GM12878 (cell line): ENCODE data around the gene BCL2L12. TPM values are rescaled to one million over a fixed set of nuclear protein-coding genes. Genes with fewer than 3 reads are reported as not detected.

Source experiments
- ATAC-seq: fragments of 200-7000 bp; cut with Tn5 transposase; 3 replicates; pipeline ENCODE4 v1.9.1; 2020; ENCODE audit warnings: mild to moderate bottlenecking, moderate library complexity
- BruUV-seq: library from RNA; stranded (reverse); fragments of 400-500 nt; replicated peaks from 2 replicates; lab custom pipeline; 2021; lab: Mats Ljungman, UMichigan
- CTCF ChIA-PET: fragments of 300-600 bp; sonication (Branson Sonifier 250); formaldehyde crosslinking; extraction: SDS; loops from one replicate; lab custom pipeline; 2021; ENCODE audit warnings: inconsistent platforms; lab: Yijun Ruan, JAX
- POLR2A ChIA-PET: fragments of 350-600 bp; formaldehyde crosslinking; extraction: SDS; loops from one replicate; lab custom pipeline; 2021; ENCODE audit warnings: inconsistent platforms; lab: Charles Lee
- RAD21 ChIA-PET: fragments of 300-600 bp; sonication (Branson Sonifier 250); formaldehyde crosslinking; loops from one replicate; lab custom pipeline; 2023; ENCODE audit warnings: antibody characterized with exemption; ENCODE audit not compliant: unreplicated experiment; lab: Charles Lee
- SMC1A ChIA-PET: fragments of 300-600 bp; sonication (Branson Sonifier 250); formaldehyde crosslinking; loops from one replicate; lab custom pipeline; 2023; ENCODE audit not compliant: unreplicated experiment, uncharacterized antibody; lab: Charles Lee
- DNase-seq: peaks from one replicate; pipeline ENCODE4 v3.0.0-alpha.2; 2011; ENCODE audit warnings: low read depth, low spot score
- FAIRE-seq: peaks from 3 replicates; lab custom pipeline; 2011; peaks lifted over from hg19 to GRCh38; lab: Jason Lieb, UNC
- H2AFZ ChIP-seq: 2 replicates; pipeline ENCODE4 v1.6.0; 2011; ENCODE audit warnings: low read depth, low read length, control low read depth; ENCODE audit not compliant: control insufficient read depth
- H3K27ac ChIP-seq: 2 replicates; pipeline ENCODE4 v1.5.1; 2011; ENCODE audit warnings: control low read depth; ENCODE audit not compliant: control insufficient read depth, insufficient read depth
- H3K27me3 ChIP-seq, 2 experiments: replicated peaks in 1 of 2; 2 replicates each; pipeline versions ENCODE4 v1.6.0 to v1.6.1; 2011; ENCODE audit warnings: low read length in 1 of 2; ENCODE audit not compliant: control insufficient read depth in 2 of 2, insufficient read depth in 2 of 2
- H3K36me3 ChIP-seq, 2 experiments: 2 replicates each; pipeline ENCODE4 v1.5.1; 2011; ENCODE audit warnings: low read length in 1 of 2; ENCODE audit not compliant: control insufficient read depth in 2 of 2, insufficient read depth in 2 of 2
- H3K4me1 ChIP-seq: 2 replicates; pipeline ENCODE4 v1.6.1; 2011; ENCODE audit warnings: mild to moderate bottlenecking, low read length, moderate library complexity, mixed read lengths; ENCODE audit not compliant: control insufficient read depth, insufficient read depth
- H3K4me2 ChIP-seq: 2 replicates; pipeline ENCODE4 v1.6.0; 2011; ENCODE audit warnings: control low read depth; ENCODE audit not compliant: control insufficient read depth, insufficient read depth
- H3K4me3 ChIP-seq: fragments of 200-600 bp; sonication (generic); 2 replicates; pipeline ENCODE4 v1.5.1; 2016
- H3K79me2 ChIP-seq: 2 replicates; pipeline ENCODE4 v1.6.0; 2011; ENCODE audit warnings: low read length; ENCODE audit not compliant: control insufficient read depth, insufficient read depth
- H3K9ac ChIP-seq: 2 replicates; pipeline ENCODE4 v1.8.0; 2011; ENCODE audit warnings: low read length, control low read depth, mixed read lengths; ENCODE audit not compliant: control insufficient read depth, insufficient read depth
- H3K9me3 ChIP-seq: replicated peaks from 3 replicates; pipeline ENCODE4 v1.5.1; 2011; ENCODE audit warnings: mild to moderate bottlenecking, low read length; ENCODE audit not compliant: control insufficient read depth, insufficient read depth
- H4K20me1 ChIP-seq: 2 replicates; pipeline ENCODE4 v1.6.0; 2011; ENCODE audit not compliant: control insufficient read depth, insufficient read depth
- ASH2L ChIP-seq: fragments of 300-600, 200-600 bp; sonication (generic); IDR thresholded peaks from 2 replicates; pipeline ENCODE4 v1.6.1; 2017; ENCODE audit warnings: low read depth, mild to moderate bottlenecking, borderline replicate concordance
- CHD2 ChIP-seq: IDR thresholded peaks from 2 replicates; pipeline ENCODE4 v1.6.1; 2011; ENCODE audit warnings: low read depth, low read length, improper control_type of control experiment, borderline replicate concordance
- EGR1 ChIP-seq, 2 experiments: IDR thresholded peaks; 1 replicate in 1 of 2; 2 replicates in 1 of 2; pipeline ENCODE4 v1.6.1; 2011 to 2012; ENCODE audit warnings: low read depth in 2 of 2, low read length in 2 of 2, borderline replicate concordance in 1 of 2, mild to moderate bottlenecking in 1 of 2, moderate library complexity in 1 of 2
- EZH2 ChIP-seq: IDR thresholded peaks from 2 replicates; pipeline ENCODE4 v1.6.1; 2012; ENCODE audit warnings: low read depth, mild to moderate bottlenecking, control low read depth, inconsistent platforms, low read length, borderline replicate concordance; ENCODE audit not compliant: control insufficient read depth
- FOS ChIP-seq: IDR thresholded peaks from 3 replicates; pipeline ENCODE4 v1.6.1; 2011; ENCODE audit warnings: borderline replicate concordance; ENCODE audit not compliant: insufficient read length; ENCODE audit errors: extremely low read depth
- FOXK2 ChIP-seq: fragments of 450-650 bp; IDR thresholded peaks from 2 replicates; pipeline ENCODE4 v1.6.1; 2017; ENCODE audit warnings: mild to moderate bottlenecking, moderate library complexity
- JUND ChIP-seq: IDR thresholded peaks from 2 replicates; pipeline ENCODE4 v1.6.1; 2012; ENCODE audit warnings: low read depth, mild to moderate bottlenecking, low read length, improper control_type of control experiment, moderate library complexity
- MLLT1 ChIP-seq: fragments of 450-650 bp; IDR thresholded peaks from 2 replicates; pipeline ENCODE4 v1.6.1; 2016; ENCODE audit warnings: mild to moderate bottlenecking
- MTA3 ChIP-seq: IDR thresholded peaks from 2 replicates; pipeline ENCODE4 v1.6.1; 2012; ENCODE audit warnings: low read length, inconsistent platforms, borderline replicate concordance
- PAX5 ChIP-seq: IDR thresholded peaks from 2 replicates; pipeline ENCODE4 v1.6.1; 2011; ENCODE audit warnings: low read depth, low read length, borderline replicate concordance
- PKNOX1 ChIP-seq: fragments of 450-650 bp; IDR thresholded peaks from 2 replicates; pipeline ENCODE4 v1.6.1; 2016; ENCODE audit warnings: mild to moderate bottlenecking
- POLR2A ChIP-seq: IDR thresholded peaks from 2 replicates; pipeline ENCODE4 v1.6.1; 2011; ENCODE audit warnings: low read depth, mild to moderate bottlenecking, low read length
- POLR2AphosphoS2 ChIP-seq: IDR thresholded peaks from 2 replicates; pipeline ENCODE4 v1.6.1; 2011; ENCODE audit warnings: low read depth, mild to moderate bottlenecking, low read length, improper control_type of control experiment, moderate library complexity
- RBBP5 ChIP-seq: fragments of 200-600 bp; sonication (generic); conservative IDR thresholded peaks from 2 replicates; pipeline ENCODE4 v1.6.1; 2016
- RUNX3 ChIP-seq: IDR thresholded peaks from 2 replicates; pipeline ENCODE4 v1.6.1; 2012; ENCODE audit warnings: low read length, inconsistent platforms
- SIN3A ChIP-seq: IDR thresholded peaks from 2 replicates; pipeline ENCODE4 v1.6.1; 2012; ENCODE audit warnings: low read depth, low read length, improper control_type of control experiment
- ZNF217 ChIP-seq: fragments of 450-650 bp; IDR thresholded peaks from 2 replicates; pipeline ENCODE4 v1.6.1; 2017; ENCODE audit warnings: antibody characterized with exemption, mild to moderate bottlenecking
- ZNF592 ChIP-seq: fragments of 450-650 bp; IDR thresholded peaks from 2 replicates; pipeline ENCODE4 v1.6.1; 2017; ENCODE audit warnings: mild to moderate bottlenecking, moderate library complexity
- WGBS: methylation state at CpG from one replicate; pipeline ENCODE4 v1.1.6; 2016; ENCODE audit warnings: low lambda C conversion rate; ENCODE audit not compliant: insufficient replicate concordance, insufficient coverage; ENCODE audit errors: missing lambda C conversion rate; 5-methylcytosine and 5-hydroxymethylcytosine counted together
- in situ Hi-C: fragments of 300-500 bp; cut with MboI; formaldehyde crosslinking; loops from 9 replicates; pipeline ENCODE4 v1.14.3; 2018; ENCODE audit warnings: mixed read lengths
- intact Hi-C: fragments of 100-400 bp; cut with micrococcal nuclease; formaldehyde crosslinking; loops from one replicate; pipeline ENCODE4 v1.14.2; 2022; ENCODE audit not compliant: unreplicated experiment
- polyA plus RNA-seq, 11 experiments: library from polyadenylated mRNA; depleted of rRNA in 4 of 11; unstranded in 6 of 11; stranded (reverse) in 5 of 11; fragments of >200 nt; fragmentation: Nextera tagmentation in 4 of 11; fragmentation: Illumina TruSeq in 1 of 11; extraction: Ambion mirVana in 4 of 11; extraction: Trizol in 1 of 11; gene quantifications; 1 replicate in 1 of 11; 2 replicates in 10 of 11; pipeline versions ENCODE4 v1.2.1 to v1.2.3, GENCODE V29; 2011 to 2016; ENCODE audit warnings: inconsistent platforms in 2 of 11, missing spikeins in 2 of 11, low read depth in 1 of 11
- total RNA-seq, 4 experiments: library from RNA; depleted of rRNA in 3 of 4; stranded (reverse); fragments of >200 nt in 3 of 4; fragmentation: Illumina TruSeq in 1 of 4; extraction: Trizol in 1 of 4; gene quantifications; 2 replicates each; pipeline versions ENCODE4 v1.2.1 to v1.2.3, GENCODE V29; 2013 to 2021

Gene BCL2L12
- total and polyA plus RNA-seq, 10 of the 15 experiments (the other 5 are each of a cell fraction or from before 2014, with no cell fraction given): 1.8 to 143 (median 50.4) TPM

- in situ Hi-C loops: no loop called here
- no peaks in the 10 kb centered on the region for H3K36me3 ChIP-seq
- DNase-seq (no peak), FAIRE-seq (no peak)
- H3K27me3 ChIP-seq: no peaks in the 10 kb centered on the region
- no TSS peak for BruUV-seq
- ChIA-PET CTCF (interaction anchor here (0.6 kb wide), 1 partner anchor 613 kb away, joined by 3 read pairs; no protein-coding TSS in a partner anchor), POLR2A (no interaction called here), SMC1A (no interaction called here)
- H3K9me3 ChIP-seq: no peaks in the 10 kb centered on the region
- 35% methylated on average over 11 of the region's 11 CpGs for WGBS
- no peaks in the 10 kb centered on the region for H4K20me1 ChIP-seq
- H3K79me2 ChIP-seq: no peaks in the 10 kb centered on the region
- H3K4me3 ChIP-seq: no peak overlapping the region
- TF ChIP-seq ASH2L (no peak), FOXK2 (no peak), JUND (no peak), PAX5 (no peak), POLR2A (no peak), MTA3 (no peak), MLLT1 (no peak), ZNF592 (no peak), RBBP5 (no peak), EGR1 (IDR thresholded peaks at IDR 0.05; ENCODE audit: borderline replicate concordance in 1 of 2, low read depth in 2 of 2, low read length in 2 of 2) (no peak), FOS (no peak), SIN3A (no peak), RUNX3 (no peak), PKNOX1 (no peak), EZH2 (no peak), POLR2AphosphoS2 (no peak), CHD2 (no peak), ZNF217 (no peak)
- TF ChIP-seq, all 136 proteins: peak for 0
- Histone ChIP-seq H3K9ac (no peak overlapping the region), H2AFZ (no peak overlapping the region), H3K4me1 (no peaks in the 10 kb centered on the region), H3K27ac (no peak overlapping the region), H3K4me2 (no peak overlapping the region)
- no peak for ATAC-seq
- RAD21 ChIA-PET: no interaction called here
- intact Hi-C loops: no loop called here
Measured at GRCh38 chr19:49700563-49700962, 34.8 kb downstream of the BCL2L12 start.
